Ishikawa (cell line): ENCODE data around the gene ZXDC.

Source experiments
- CEBPB ChIP-seq: IDR thresholded peaks from 2 replicates; pipeline ENCODE4 v1.6.1; 2012
- CREB1 ChIP-seq: IDR thresholded peaks from 2 replicates; pipeline ENCODE4 v1.6.1; 2012; ENCODE audit warnings: low read depth
- EGR1 ChIP-seq: IDR thresholded peaks from 2 replicates; pipeline ENCODE4 v1.6.1; 2012
- EP300 ChIP-seq: IDR thresholded peaks from 2 replicates; pipeline ENCODE4 v1.6.1; 2012; ENCODE audit warnings: borderline replicate concordance
- FOXM1 ChIP-seq: IDR thresholded peaks from 2 replicates; pipeline ENCODE4 v1.6.1; 2012; ENCODE audit warnings: low read depth, borderline replicate concordance
- MAX ChIP-seq: IDR thresholded peaks from 2 replicates; pipeline ENCODE4 v1.6.1; 2012
- NFIC ChIP-seq: IDR thresholded peaks from 2 replicates; pipeline ENCODE4 v1.6.1; 2012
- RAD21 ChIP-seq: IDR thresholded peaks from 2 replicates; pipeline ENCODE4 v1.6.1; 2012; ENCODE audit warnings: low read depth
- REST ChIP-seq: IDR thresholded peaks from 2 replicates; pipeline ENCODE4 v1.6.1; 2012; ENCODE audit warnings: low read depth, mild to moderate bottlenecking
- TAF1 ChIP-seq: IDR thresholded peaks from 2 replicates; pipeline ENCODE4 v1.6.1; 2012; ENCODE audit warnings: low read depth, mild to moderate bottlenecking
- TCF12 ChIP-seq: IDR thresholded peaks from 2 replicates; pipeline ENCODE4 v1.6.1; 2012; ENCODE audit warnings: low read depth
- USF1 ChIP-seq: IDR thresholded peaks from 2 replicates; pipeline ENCODE4 v1.6.1; 2012
- YY1 ChIP-seq: IDR thresholded peaks from 2 replicates; pipeline ENCODE4 v1.6.1; 2012; ENCODE audit warnings: low read depth
- ZBTB7A ChIP-seq: IDR thresholded peaks from 2 replicates; pipeline ENCODE4 v1.6.1; 2012; ENCODE audit warnings: low read depth

- TF ChIP-seq CEBPB: no peak
- TF ChIP-seq TAF1: no peak
- TF ChIP-seq RAD21: no peak
- no peak for TF ChIP-seq CREB1
- no peak for TF ChIP-seq EP300
- TF ChIP-seq YY1: no peak
- no peak for TF ChIP-seq FOXM1
- no peak for TF ChIP-seq REST
- TF ChIP-seq ZBTB7A: no peak
- no peak for TF ChIP-seq MAX
- TF ChIP-seq TCF12: no peak
- TF ChIP-seq EGR1: no peak
- no peak for TF ChIP-seq USF1
- TF ChIP-seq NFIC: no peak
Observed at GRCh38 chr3:126449621-126450051, 26.1 kb downstream of the ZXDC start.
